Activated naive CD8-positive, alpha-beta T cell treated with anti-CD3 and anti-CD28 coated beads for 36 hours (primary cell): ENCODE results near the gene KIF5B. TPM values are rescaled to one million over a fixed set of nuclear protein-coding genes. Genes with fewer than 3 reads are reported as not detected.
"Not testable (repeated sequence)": the region's sequence is repeated elsewhere in the genome, so short reads cannot be mapped to it uniquely, and the experiment has no call there.

Experiments used
- DNase-seq: peaks from one replicate; pipeline ENCODE4 v3.0.0; 2021
- H3K27ac Mint-ChIP-seq: one replicate; pipeline ENCODE4 v1.8.0; 2022; ENCODE audit warnings: mild to moderate bottlenecking, moderate library complexity, mixed read lengths
- H3K27me3 Mint-ChIP-seq: one replicate; pipeline ENCODE4 v1.8.0; 2022; ENCODE audit warnings: mild to moderate bottlenecking, mixed read lengths
- H3K36me3 Mint-ChIP-seq: one replicate; pipeline ENCODE4 v1.8.0; 2021; ENCODE audit warnings: mild to moderate bottlenecking, mixed read lengths
- H3K4me1 Mint-ChIP-seq: one replicate; pipeline ENCODE4 v1.8.0; 2021; ENCODE audit warnings: mixed read lengths
- H3K4me3 Mint-ChIP-seq: one replicate; pipeline ENCODE4 v1.8.0; 2022; ENCODE audit warnings: mild to moderate bottlenecking, moderate library complexity, mixed read lengths
- H3K9me3 Mint-ChIP-seq: one replicate; pipeline ENCODE4 v1.8.0; 2022; ENCODE audit warnings: mixed read lengths
- total RNA-seq, 2 experiments: library from RNA; stranded (reverse); gene quantifications; one replicate each; pipeline ENCODE4 v1.2.3, GENCODE V29; 2021

The KIF5B gene
- total RNA-seq, 2 experiments from 2014 or later, result 72.9 to 73.7 TPM

DNA sequence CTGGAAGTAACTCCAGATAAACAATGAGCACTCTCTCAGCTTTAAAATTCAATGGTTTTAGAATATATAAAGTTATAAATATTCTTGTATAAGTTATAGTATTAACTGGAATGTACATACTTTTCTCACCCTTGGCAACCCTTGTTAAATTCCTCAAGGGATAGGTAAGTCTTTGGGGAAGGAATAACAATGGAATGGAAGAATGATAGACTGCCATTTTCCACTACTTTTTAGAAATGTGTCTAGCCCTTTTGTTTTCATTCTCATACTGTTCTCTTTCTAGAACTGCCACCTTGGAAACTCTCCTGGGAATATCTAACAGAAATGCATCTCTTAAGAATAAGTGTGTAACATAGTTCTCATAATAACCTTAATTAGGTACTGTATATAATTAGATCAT is 8.3 kb downstream of the KIF5B start:
- no peaks in the 10 kb centered on the region for H3K27me3 Mint-ChIP-seq
- H3K36me3 Mint-ChIP-seq, result peaks cover 53% of the 10 kb centered on the region
- no peaks in the 10 kb centered on the region for H3K9me3 Mint-ChIP-seq
- H3K4me1 Mint-ChIP-seq, result peaks cover 80% of the 10 kb centered on the region
- no peak for DNase-seq
- H3K4me3 Mint-ChIP-seq, result no peak overlapping the region
- H3K27ac Mint-ChIP-seq, result no peak overlapping the region

DNA sequence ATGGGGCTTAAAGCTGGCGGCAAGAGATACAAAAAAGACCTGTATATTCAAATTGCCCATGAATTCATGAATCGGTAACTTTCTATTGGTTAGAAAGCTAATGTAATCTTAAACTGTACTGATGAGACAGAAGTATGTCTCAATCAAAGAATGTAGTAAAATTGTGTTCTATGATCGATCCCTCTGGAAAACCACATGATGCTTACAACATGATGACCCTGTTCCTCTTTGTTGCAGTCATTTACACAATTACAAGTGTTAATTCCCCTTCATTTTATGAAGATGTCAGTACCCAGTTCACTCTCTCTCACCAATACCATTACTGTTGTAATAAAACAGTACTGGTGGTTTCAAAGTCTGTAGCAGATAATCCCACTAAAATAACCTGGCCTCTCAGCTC is 10.1 kb downstream of the KIF5B start:
- H3K36me3 Mint-ChIP-seq, result peaks cover 55% of the 10 kb centered on the region
- no peak for DNase-seq
- H3K27ac Mint-ChIP-seq, result no peak overlapping the region
- H3K27me3 Mint-ChIP-seq, result no peaks in the 10 kb centered on the region
- H3K4me3 Mint-ChIP-seq, result no peak overlapping the region
- H3K9me3 Mint-ChIP-seq, result no peaks in the 10 kb centered on the region
- H3K4me1 Mint-ChIP-seq, result peaks cover 74% of the 10 kb centered on the region

DNA sequence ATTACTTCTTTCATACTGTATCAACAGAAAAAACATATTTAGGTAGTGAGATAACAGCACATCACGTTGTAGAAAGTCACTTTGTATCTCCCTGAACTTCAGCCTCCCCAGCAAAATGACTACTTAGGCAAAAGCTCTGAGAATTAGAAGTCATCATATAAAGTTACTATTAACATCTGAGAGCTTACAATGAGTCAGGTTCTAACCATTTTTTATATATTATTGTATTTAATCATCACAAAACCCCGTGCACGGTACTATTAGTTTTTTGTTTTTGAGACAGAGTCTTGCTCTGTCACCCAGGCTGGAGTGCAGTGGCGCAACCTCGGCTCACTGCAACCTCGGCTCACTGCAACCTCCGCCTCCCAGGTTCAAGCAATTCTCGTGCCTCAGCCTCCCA is 13.5 kb downstream of the KIF5B start:
- not testable (repeated sequence) for H3K27ac Mint-ChIP-seq, H3K27me3 Mint-ChIP-seq, DNase-seq, H3K9me3 Mint-ChIP-seq, H3K4me3 Mint-ChIP-seq
- H3K36me3 Mint-ChIP-seq, result peaks cover 43% of the 10 kb centered on the region
- peaks cover 49% of the 10 kb centered on the region for H3K4me1 Mint-ChIP-seq

DNA sequence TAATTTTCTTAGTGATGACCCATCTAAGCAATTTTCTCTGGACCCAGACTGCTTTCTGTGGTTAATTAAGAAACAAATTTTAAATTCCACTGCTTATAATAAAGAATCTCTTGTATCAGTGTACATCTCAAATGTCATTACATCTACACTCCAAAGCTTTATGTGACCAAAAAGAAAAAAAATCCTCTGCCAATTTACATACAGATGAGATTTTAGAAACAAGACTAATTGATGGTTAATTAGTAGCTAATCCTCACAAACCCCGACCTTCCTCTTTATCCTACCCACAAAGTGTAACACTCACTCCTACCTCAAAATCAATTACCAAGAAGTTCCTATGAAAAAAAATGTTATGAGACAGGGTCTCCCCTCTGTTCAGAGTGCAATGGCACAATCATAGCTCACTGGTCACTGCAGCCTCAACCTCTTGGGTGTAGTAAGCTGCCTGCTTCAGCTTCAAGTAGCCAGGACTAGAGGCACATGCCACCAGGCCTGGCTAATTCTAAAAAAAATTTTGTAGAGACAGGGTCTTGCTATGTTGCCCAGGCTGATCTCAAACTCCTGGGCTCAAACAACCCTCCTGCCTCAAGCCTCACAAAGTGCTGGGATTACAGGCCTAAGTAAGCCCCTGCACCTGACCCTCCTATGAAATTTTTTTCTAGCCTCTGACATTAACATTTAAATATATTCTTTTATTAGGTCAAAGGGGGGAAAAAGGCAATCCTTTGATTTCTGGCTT is 14.8 kb downstream of the KIF5B start:
- Mint-ChIP-seq H3K4me3 (no peak overlapping the region), H3K27me3 (no peaks in the 10 kb centered on the region), H3K4me1 (peaks cover 41% of the 10 kb centered on the region), H3K27ac (no peak overlapping the region), H3K36me3 (peaks cover 39% of the 10 kb centered on the region), H3K9me3 (no peaks in the 10 kb centered on the region)
- DNase-seq, result no peak

DNA sequence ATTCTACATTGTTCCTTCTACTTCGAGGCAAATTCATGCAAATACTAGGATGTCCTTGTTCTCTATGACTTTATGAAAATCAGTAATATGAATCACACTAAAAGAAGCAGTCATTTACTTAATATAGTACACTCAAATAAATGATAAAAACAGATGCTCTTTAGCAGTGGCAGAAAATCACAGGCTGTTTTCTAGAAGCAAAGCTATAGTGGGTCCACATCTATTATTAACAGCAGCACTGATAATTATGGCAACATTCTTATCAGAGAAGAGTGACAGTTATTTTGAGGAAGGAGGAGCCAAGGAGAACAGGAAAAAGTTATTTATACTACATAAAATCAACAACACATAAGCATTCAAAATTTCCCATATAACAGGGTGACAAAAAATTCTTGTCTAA is 16.5 kb downstream of the KIF5B start:
- no peak for DNase-seq
- Mint-ChIP-seq H3K27ac (no peak overlapping the region), H3K4me1 (peaks cover 28% of the 10 kb centered on the region), H3K27me3 (no peaks in the 10 kb centered on the region), H3K9me3 (no peaks in the 10 kb centered on the region), H3K36me3 (peaks cover 23% of the 10 kb centered on the region), H3K4me3 (no peak overlapping the region)

DNA sequence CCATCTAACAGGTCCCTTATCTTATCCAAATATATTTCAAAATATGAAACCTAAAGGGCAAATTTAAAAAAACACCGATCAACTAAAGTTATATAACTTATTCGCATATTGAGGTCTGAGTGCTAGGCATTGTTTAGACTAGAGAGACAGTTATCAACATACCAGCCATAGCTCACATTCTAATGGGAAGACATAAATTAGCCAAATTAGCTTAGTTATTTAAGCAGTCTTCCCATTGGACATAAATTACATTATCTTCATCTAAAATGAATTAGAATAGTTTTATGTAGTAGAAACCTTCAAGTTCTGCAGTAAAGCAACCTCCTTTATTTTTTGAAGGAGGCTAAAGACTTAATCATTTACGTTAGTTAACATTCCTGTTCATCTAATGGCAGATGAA is 17.4 kb downstream of the KIF5B start:
- H3K4me1 Mint-ChIP-seq, result peaks cover 18% of the 10 kb centered on the region
- H3K27ac Mint-ChIP-seq, result no peak overlapping the region
- no peaks in the 10 kb centered on the region for H3K9me3 Mint-ChIP-seq
- no peak for DNase-seq
- H3K4me3 Mint-ChIP-seq, result no peak overlapping the region
- H3K27me3 Mint-ChIP-seq, result no peaks in the 10 kb centered on the region
- peaks cover 13% of the 10 kb centered on the region for H3K36me3 Mint-ChIP-seq

DNA sequence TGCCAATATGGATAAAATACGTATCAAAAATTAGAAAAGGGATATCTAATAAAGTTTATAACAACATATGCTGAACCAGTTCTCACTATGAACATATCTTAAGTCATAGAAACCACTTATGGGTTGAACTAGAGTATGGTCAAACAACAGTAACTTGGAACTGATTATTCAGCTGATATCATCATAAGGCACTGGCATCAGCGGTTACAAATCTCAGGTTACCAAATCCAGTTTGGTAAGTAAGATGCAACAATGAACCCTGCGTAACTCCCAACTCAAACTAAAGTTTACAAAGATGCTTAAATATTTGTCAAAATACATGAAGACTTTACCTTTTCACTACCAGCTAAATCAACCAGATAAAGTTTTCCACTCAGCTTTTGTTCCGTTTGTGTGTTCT is 19.3 kb downstream of the KIF5B start:
- Mint-ChIP-seq H3K27ac (no peak overlapping the region), H3K4me1 (peaks cover 7% of the 10 kb centered on the region), H3K9me3 (no peaks in the 10 kb centered on the region), H3K4me3 (no peak overlapping the region), H3K36me3 (peaks cover 19% of the 10 kb centered on the region), H3K27me3 (no peaks in the 10 kb centered on the region)
- no peak for DNase-seq

DNA sequence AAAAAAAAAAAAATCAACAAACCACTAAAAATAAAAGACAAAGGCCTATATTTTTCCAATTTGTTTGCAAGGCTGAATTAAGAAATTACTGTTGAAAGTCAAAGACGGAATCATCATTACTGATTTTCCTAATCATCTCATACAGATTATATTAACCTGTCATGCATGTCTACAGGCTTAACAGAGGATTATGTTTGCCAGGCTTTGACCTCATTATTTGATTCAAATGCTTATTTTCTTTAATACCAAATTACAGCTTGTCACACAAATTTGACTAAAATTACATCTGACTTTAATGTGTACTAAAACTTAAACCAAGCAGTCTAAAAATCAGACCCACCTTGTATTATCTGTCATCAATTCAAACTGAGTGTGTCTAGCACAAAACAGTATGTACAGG is 21.2 kb downstream of the KIF5B start:
- DNase-seq, result no peak
- Mint-ChIP-seq H3K4me1 (peaks cover 2% of the 10 kb centered on the region), H3K27me3 (no peaks in the 10 kb centered on the region), H3K4me3 (no peak overlapping the region), H3K36me3 (peaks cover 20% of the 10 kb centered on the region), H3K9me3 (no peaks in the 10 kb centered on the region), H3K27ac (no peak overlapping the region)

DNA sequence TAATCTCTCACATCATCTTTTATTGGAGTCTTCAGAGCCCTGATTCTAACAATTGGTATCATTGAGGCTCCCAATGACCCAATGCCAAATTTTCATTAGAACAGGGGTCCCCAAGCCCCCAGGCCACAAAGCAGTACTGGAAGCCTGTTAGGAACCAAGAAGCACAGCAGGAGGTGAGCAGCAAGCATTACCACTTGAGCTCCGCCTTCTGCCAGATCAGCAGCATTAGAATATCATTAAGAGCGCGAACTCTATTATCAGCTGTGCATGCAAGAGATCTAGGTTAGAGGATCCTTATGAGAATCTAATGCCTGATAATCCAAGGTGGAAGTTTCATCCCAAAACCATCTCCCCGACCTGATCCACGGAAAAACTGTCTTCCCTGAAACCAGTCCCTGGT is 23.1 kb downstream of the KIF5B start:
- Mint-ChIP-seq H3K9me3 (no peaks in the 10 kb centered on the region), H3K4me1 (peaks cover 9% of the 10 kb centered on the region), H3K4me3 (no peak overlapping the region), H3K27ac (no peak overlapping the region), H3K36me3 (peaks cover 30% of the 10 kb centered on the region), H3K27me3 (no peaks in the 10 kb centered on the region)
- no peak for DNase-seq

DNA sequence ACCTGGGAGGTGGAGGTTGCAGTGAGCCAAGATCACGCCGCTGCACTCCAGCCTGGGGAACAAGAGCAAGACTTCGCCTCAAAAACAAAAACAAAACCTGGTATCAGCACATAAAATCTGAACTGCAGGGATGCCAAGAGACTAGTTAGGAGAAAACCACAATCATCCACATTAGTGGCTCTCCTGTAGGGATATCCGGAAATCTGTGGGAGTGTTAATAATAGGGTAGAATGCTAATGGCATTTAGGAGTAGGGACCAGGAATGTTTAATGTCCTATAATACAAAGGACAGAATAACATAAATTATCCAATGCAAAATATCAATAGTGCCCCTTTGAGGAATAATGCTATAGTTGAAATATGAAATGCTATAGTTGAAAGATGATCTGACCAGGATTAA is 24.3 kb downstream of the KIF5B start:
- H3K9me3 Mint-ChIP-seq, result no peaks in the 10 kb centered on the region
- H3K27me3 Mint-ChIP-seq, result no peaks in the 10 kb centered on the region
- H3K4me3 Mint-ChIP-seq, result no peak overlapping the region
- H3K27ac Mint-ChIP-seq, result no peak overlapping the region
- no peak for DNase-seq
- peaks cover 28% of the 10 kb centered on the region for H3K36me3 Mint-ChIP-seq
- peaks cover 9% of the 10 kb centered on the region for H3K4me1 Mint-ChIP-seq

DNA sequence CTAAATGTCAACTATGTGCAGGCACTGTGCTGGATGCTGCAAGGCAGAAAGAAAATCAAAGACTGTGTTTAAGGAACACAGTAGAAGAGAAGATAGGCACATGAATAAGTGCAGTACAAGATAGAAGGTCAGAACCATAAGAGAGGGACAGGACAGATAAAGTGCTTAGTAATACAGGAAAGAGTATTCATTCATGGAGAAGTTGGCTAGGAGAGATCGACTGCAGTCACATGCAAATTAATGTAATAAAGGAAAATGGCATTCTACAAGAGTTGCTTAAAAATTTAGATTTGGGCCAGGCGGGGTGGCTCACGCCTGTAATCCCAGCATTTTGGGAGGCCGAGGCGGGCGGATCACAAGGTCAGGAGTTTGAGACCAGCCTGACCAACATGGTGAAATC is 24.8 kb downstream of the KIF5B start:
- H3K27ac Mint-ChIP-seq, result no peak overlapping the region
- H3K27me3 Mint-ChIP-seq, result no peaks in the 10 kb centered on the region
- no peak for DNase-seq
- no peaks in the 10 kb centered on the region for H3K9me3 Mint-ChIP-seq
- H3K4me3 Mint-ChIP-seq, result no peak overlapping the region
- peaks cover 9% of the 10 kb centered on the region for H3K4me1 Mint-ChIP-seq
- peaks cover 30% of the 10 kb centered on the region for H3K36me3 Mint-ChIP-seq

DNA sequence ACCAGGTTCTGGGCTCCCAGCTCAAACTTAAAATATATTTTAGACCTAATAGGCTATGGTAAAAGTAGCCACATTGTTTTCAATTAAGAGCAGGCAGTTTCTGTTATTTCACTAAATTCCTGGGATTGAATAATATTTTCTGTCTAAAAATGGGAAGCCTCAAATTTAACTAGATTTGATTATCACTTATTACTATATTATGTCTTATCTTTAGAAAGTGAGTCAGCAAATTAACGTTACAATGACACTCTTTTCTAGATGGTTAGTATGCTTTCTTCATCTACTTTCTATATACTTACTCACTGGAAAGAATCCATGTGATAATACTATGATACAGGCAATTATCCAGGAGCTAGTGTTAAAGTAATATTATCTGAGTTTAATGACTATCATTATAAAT is 27.5 kb downstream of the KIF5B start:
- H3K4me1 Mint-ChIP-seq, result peaks cover 9% of the 10 kb centered on the region
- H3K4me3 Mint-ChIP-seq, result no peak overlapping the region
- no peaks in the 10 kb centered on the region for H3K9me3 Mint-ChIP-seq
- H3K36me3 Mint-ChIP-seq, result peaks cover 40% of the 10 kb centered on the region
- H3K27me3 Mint-ChIP-seq, result no peaks in the 10 kb centered on the region
- H3K27ac Mint-ChIP-seq, result peak overlapping the region; percentile 54
- no peak for DNase-seq

DNA sequence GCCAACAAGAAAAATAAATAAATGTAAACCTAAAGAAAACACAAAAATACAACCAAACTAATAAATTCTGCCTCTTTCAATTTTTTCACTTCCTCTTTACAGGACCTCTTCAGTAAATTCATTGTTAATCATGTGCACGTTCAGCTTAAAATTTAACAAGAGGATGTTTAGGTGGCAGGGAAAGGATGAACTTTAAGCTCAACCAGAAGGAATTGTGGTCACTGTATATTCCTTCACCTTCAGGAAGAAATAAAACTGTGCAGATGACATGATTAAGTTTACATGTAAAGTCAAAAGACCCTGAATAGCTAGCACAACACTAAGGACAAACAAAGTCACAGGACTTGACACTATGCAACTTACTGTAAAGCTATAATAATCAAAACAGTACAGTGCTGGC is 33.0 kb downstream of the KIF5B start:
- peaks cover 31% of the 10 kb centered on the region for H3K36me3 Mint-ChIP-seq
- H3K9me3 Mint-ChIP-seq, result no peaks in the 10 kb centered on the region
- no peak overlapping the region for H3K4me3 Mint-ChIP-seq
- no peak for DNase-seq
- peak overlapping the region; percentile 42 for H3K27ac Mint-ChIP-seq
- H3K27me3 Mint-ChIP-seq, result no peaks in the 10 kb centered on the region
- peaks cover 11% of the 10 kb centered on the region for H3K4me1 Mint-ChIP-seq

DNA sequence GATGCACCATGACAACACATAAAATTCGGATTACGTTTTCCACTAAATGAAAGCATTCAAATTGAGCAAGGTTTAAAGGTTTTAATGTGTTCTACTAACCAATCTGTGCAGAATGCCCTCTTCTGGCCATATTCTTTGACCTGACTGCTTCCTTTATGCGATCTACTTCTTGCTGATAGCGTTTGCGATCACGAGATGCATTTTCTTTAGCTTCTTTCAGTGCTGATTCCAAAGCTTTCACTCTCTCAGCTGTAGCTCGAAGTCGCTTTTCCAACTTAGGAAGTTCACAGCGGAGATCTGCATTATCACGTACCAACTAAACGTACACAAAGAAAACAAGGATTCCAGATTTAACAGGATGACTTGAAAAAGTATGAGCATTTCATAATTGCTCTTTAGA is 39.2 kb downstream of the KIF5B start:
- peaks cover 18% of the 10 kb centered on the region for H3K36me3 Mint-ChIP-seq
- H3K27me3 Mint-ChIP-seq, result no peaks in the 10 kb centered on the region
- peaks cover 7% of the 10 kb centered on the region for H3K4me1 Mint-ChIP-seq
- no peaks in the 10 kb centered on the region for H3K9me3 Mint-ChIP-seq
- no peak overlapping the region for H3K4me3 Mint-ChIP-seq
- DNase-seq, result no peak
- H3K27ac Mint-ChIP-seq, result no peak overlapping the region

DNA sequence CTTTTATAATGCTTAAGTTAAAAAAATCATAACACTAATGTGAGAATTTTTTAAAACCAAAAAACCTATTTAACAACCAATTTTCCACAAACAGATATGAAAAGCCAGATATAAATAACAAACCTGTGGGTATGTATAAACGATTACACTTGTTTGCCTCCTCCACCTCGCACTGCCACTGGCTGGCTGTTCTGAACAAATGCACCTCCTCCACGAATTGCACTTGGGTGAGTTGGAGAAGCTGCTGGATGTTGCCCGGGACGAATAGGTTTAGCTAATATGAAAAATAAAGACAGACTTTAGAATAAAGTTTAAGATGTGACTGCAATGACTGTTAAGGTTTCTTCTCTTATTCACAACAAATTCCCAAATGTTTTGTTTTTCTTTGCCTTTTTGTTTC is 40.8 kb downstream of the KIF5B start:
- no peaks in the 10 kb centered on the region for H3K27me3 Mint-ChIP-seq
- H3K36me3 Mint-ChIP-seq, result peaks cover 20% of the 10 kb centered on the region

DNA sequence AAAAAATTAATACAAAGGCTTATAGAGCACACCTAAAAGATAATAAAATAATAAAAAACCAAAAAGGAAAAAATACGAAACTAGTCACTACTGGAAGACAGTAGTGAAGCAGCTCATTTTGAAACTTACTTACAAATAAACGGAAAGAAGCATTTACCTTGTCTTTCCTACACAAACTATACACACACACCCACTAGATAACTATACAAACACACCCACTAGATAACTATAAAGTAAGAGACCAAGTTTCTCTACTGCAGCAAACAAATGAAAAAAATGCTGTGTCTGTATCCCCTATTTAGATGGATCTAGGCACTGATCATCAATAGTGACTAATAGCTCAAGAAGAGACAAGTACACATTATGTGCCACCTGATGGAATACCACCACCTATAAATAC is 49.2 kb downstream of the KIF5B start:
- Mint-ChIP-seq H3K9me3 (no peaks in the 10 kb centered on the region), H3K4me3 (no peak overlapping the region), H3K36me3 (peaks cover 7% of the 10 kb centered on the region), H3K27ac (peak overlapping the region; percentile 25), H3K27me3 (no peaks in the 10 kb centered on the region), H3K4me1 (peaks cover 12% of the 10 kb centered on the region)
- no peak for DNase-seq

More for the DNA sequence above, 40.8 kb downstream of the KIF5B start:
- Mint-ChIP-seq H3K9me3 (no peaks in the 10 kb centered on the region), H3K4me3 (no peak overlapping the region), H3K4me1 (peaks cover 1% of the 10 kb centered on the region), H3K27ac (no peak overlapping the region)
- no peak for DNase-seq
